ENCODE data around the gene TMEM86B. TPM values are rescaled to one million over a fixed set of nuclear protein-coding genes. Genes with fewer than 3 reads are reported as not detected.

Gene TMEM86B
- total RNA-seq, 2 experiments from 2014 or later: 10.4 to 16.0 TPM

DNA sequence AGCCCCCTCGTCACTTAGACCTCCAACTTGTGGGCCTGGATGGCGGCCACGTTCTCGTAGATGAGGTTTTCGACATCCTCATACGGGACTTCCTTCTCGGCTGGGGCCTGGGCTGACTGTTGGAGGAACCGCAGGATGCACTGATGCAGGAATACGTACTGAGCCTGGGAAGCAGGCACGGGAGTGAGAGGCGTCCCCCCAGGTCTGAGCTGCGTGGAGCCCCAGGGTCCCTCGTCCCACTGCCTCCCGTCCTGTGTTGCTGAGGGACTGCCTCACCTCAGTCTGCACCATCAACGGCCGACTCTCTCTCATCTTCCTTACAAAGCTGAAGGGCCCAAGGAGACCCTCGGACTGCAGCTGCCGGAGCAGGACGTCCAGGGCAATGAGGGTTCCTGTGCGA lies 46.8 kb downstream of the TMEM86B start:
- Mint-ChIP-seq H3K27me3 (peaks cover 48% of the 10 kb centered on the region), H3K27ac (no peak overlapping the region)

DNA sequence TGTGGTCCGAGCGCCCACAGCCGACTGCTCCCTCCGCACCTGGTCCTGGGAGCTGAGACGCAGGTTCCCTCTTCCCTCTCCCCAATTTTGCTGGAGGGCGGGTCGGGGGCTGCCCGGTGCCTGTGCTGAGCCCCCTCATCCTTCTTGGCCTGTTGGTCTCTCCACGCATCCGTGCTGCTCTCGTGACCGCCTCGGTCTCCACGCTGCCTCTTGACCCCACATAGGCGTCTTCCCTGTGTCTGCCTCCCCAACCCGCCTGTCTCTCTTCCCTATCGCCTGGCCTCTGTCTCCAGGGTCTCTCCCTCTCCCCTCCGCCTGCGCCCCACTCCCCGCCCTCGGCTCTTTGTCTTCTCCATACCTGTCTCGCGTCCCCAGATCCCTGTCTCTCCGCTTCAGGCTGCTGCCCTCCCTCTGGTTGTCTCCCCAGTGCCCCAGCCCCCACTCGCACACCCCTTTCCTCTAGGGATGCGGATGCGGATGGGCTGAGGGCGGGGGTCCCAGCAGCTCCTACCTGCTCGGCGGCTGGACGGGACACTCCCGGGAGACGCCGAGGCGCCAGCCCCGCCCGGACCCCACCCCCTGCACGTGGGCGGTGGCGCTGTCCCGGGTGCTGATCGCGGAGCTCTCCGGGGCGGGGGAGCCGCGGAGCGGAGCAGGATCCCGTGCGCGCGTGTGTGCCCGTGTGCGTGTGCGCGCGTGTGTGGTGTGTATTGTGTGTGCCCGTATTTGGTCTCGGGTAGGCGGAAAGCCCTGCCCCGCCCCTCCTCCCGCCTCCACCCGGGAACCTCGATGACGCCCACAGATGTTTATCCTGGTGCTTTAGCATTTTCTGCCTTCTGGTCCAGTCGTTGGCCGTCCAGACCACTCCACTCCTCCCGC lies 48.7 kb downstream of the TMEM86B start, which contains the start of gene SYT5:
Gene SYT5, minus strand, starts transcription at position 684 of the 879 bp plus-strand sequence. CDS start 1,248 bp downstream, outside the sequence.
- Mint-ChIP-seq H3K27me3 (peaks cover 53% of the 10 kb centered on the region), H3K4me1 (peaks cover 27% of the 10 kb centered on the region), H3K27ac (peak within 1 kb of the TSS; percentile 29), H3K36me3 (no peaks in the 10 kb centered on the region), H3K9me3 (ENCODE audit: low read depth) (no peaks in the 10 kb centered on the region), H3K4me3 (peak within 1 kb of the TSS; percentile 59)
- CTCF ChIA-PET: interaction anchor here (1.2 to 4.0 kb wide), 3 partner anchors 19 to 325 kb away, joined by 3 to 17 read pairs (median 5); no protein-coding TSS in a partner anchor
- ATAC-seq (peak; percentile 48), DNase-seq (peak; percentile 67)

More for the DNA sequence above, 46.8 kb downstream of the TMEM86B start:
- CTCF ChIA-PET: interaction anchor here (4.0 kb wide), 1 partner anchor 21 kb away, joined by 17 read pairs; no protein-coding TSS in a partner anchor
- peaks cover 27% of the 10 kb centered on the region for H3K4me1 Mint-ChIP-seq
- DNase-seq: no peak
- H3K4me3 Mint-ChIP-seq: no peak overlapping the region
- no peak for ATAC-seq
- no peaks in the 10 kb centered on the region for H3K9me3 Mint-ChIP-seq (ENCODE audit: low read depth)
- H3K36me3 Mint-ChIP-seq: no peaks in the 10 kb centered on the region

DNA sequence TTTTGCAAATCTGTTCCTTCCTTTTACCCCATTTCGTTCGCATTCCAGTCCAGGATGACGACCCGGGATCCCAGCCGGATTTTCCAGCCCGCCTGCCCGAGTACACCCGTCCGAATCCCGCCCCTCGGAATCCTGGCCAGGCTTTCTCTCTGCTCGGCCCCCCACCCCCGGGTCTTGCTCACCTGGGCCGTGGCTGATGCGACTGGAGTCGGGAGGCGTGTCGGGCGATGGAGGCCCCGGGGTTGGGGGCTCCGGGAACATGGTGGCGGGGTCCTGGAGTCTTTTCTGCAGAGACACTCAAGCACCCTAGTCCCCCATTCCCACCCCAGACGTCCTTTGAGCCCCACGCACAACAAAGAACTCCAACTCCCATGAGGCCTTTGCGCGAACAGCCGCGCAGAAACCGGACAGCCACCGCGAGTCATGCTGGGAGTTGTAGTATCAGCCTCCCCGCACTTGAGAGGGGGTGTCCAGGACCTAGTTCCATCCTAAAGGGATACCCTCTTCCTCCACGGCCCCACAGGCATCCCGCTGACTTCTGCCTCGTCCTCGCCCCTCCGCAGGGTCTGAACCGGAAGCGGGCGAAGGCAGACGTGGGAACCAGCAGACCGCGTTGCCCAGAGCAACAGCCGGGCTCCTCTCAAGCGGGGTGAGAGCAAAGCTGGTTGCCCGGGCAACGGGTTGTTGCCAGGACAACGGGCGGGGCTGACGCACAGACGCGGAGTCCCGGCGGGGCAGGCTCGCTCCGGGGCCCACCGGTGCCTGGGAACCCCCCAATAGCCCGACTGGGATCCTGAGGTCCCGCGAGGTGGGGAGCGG lies 49.6 kb downstream of the TMEM86B start:
- no peaks in the 10 kb centered on the region for H3K9me3 Mint-ChIP-seq (ENCODE audit: low read depth)
- H3K27ac Mint-ChIP-seq: no peak overlapping the region
- peak overlapping the region; percentile 59 for H3K4me3 Mint-ChIP-seq
- peaks cover 58% of the 10 kb centered on the region for H3K27me3 Mint-ChIP-seq
- peaks cover 26% of the 10 kb centered on the region for H3K4me1 Mint-ChIP-seq
- DNase-seq (peak; percentile 96), ATAC-seq (peak; percentile 88)
- H3K36me3 Mint-ChIP-seq: no peaks in the 10 kb centered on the region
- CTCF ChIA-PET: interaction anchor here (1.9 to 4.0 kb wide), 2 partner anchors 18 to 325 kb away, joined by 5 to 17 read pairs; no protein-coding TSS in a partner anchor

Small RNAs within 50 kb of the gene (microRNA-seq; reads per million reads assigned to microRNA genes)
- gene MIR6802: 3.8 reads per million
- gene MIR6803: 5.5 reads per million, percentile 15 among the genes with 10 or more reads in this experiment
- 4.3 reads per million, percentile 5 among the genes with 10 or more reads in this experiment for gene MIR6804

Other genes with a start within 250 kb of the TMEM86B start
- under 1 TPM in 1 of 2 experiments, not detected in 1; 0.55 TPM for gene GP6, start 190.5 kb downstream of the TMEM86B start, total RNA-seq
- gene RDH13, start 165.6 kb downstream of the TMEM86B start, total RNA-seq: 10 to 100 TPM; 18.9 to 23.9 TPM
- 1 to 10 TPM; 4.5 to 9.8 TPM for gene EPS8L1, start 152.9 kb downstream of the TMEM86B start, total RNA-seq
- 100 to 1,000 TPM; 134 to 144 TPM for gene PPP1R12C, start 111.1 kb downstream of the TMEM86B start, total RNA-seq
- gene TNNT1, start 79.6 kb downstream of the TMEM86B start, total RNA-seq: 1 to 10 TPM in 1 of 2 experiments, under 1 TPM in 1; 0.41 to 1.0 TPM
- not detected for gene TNNI3, start 71.0 kb downstream of the TMEM86B start, total RNA-seq
- gene DNAAF3, start 62.1 kb downstream of the TMEM86B start, total RNA-seq: under 1 TPM in 1 of 2 experiments, not detected in 1; 0.35 TPM
- not detected for gene SYT5, start 48.5 kb downstream of the TMEM86B start, total RNA-seq
- not detected for gene PTPRH, start 19.3 kb downstream of the TMEM86B start, total RNA-seq
- gene PPP6R1, start 30.3 kb upstream of the TMEM86B start, total RNA-seq: 100 to 1,000 TPM; 263 to 291 TPM
- 10 to 100 TPM; 35.0 to 38.2 TPM for gene HSPBP1, start 51.3 kb upstream of the TMEM86B start, total RNA-seq
- gene BRSK1, start 55.2 kb upstream of the TMEM86B start, total RNA-seq: 1 to 10 TPM; 6.9 to 9.1 TPM
- gene TMEM150B, start 96.6 kb upstream of the TMEM86B start, total RNA-seq: 1 to 10 TPM; 1.2 to 2.4 TPM
- gene KMT5C, start 111.1 kb upstream of the TMEM86B start, total RNA-seq: 10 to 100 TPM; 26.4 to 35.3 TPM
- gene COX6B2, start 126.0 kb upstream of the TMEM86B start, total RNA-seq: 1 to 10 TPM in 1 of 2 experiments, under 1 TPM in 1; 0.19 to 2.0 TPM
- not detected for gene GARIN5B, start 134.5 kb upstream of the TMEM86B start, total RNA-seq
- gene IL11, start 141.7 kb upstream of the TMEM86B start, total RNA-seq: under 1 TPM; 0.50 to 0.68 TPM
- gene TMEM190, start 148.1 kb upstream of the TMEM86B start, total RNA-seq: not detected
- 10 to 100 TPM; 14.1 to 23.0 TPM for gene TMEM238, start 155.5 kb upstream of the TMEM86B start, total RNA-seq
- gene RPL28, start 157.2 kb upstream of the TMEM86B start, total RNA-seq: 1,000 to 10,000 TPM; 2,244 to 2,759 TPM
- gene UBE2S, start 179.0 kb upstream of the TMEM86B start, total RNA-seq: 100 to 1,000 TPM; 311 to 421 TPM
- not detected for gene SHISA7, start 214.5 kb upstream of the TMEM86B start, total RNA-seq
- 10 to 100 TPM; 28.2 to 35.7 TPM for gene ISOC2, start 232.9 kb upstream of the TMEM86B start, total RNA-seq
- gene C19orf85, start 236.0 kb upstream of the TMEM86B start, total RNA-seq: not detected
- 1 to 10 TPM; 8.8 to 8.9 TPM for gene ZNF628, start 247.9 kb upstream of the TMEM86B start, total RNA-seq